ENCODE results near the gene PYDC2. TPM values are rescaled to one million over a fixed set of nuclear protein-coding genes. Genes with fewer than 3 reads are reported as not detected.

Gene PYDC2
- total RNA-seq, result not detected
- not detected for polyA plus RNA-seq

- no peaks in the 10 kb centered on the region for H3K4me1 ChIP-seq
- no peak for ATAC-seq
- no peaks in the 10 kb centered on the region for H3K36me3 ChIP-seq
- intact Hi-C loops (cut with DNase I), result no loop called here
- DNase-seq, result no peak
- FAIRE-seq, result no peak
- H3K27ac ChIP-seq, result no peak within 1 kb of the TSS
- no peaks in the 10 kb centered on the region for H3K9me3 ChIP-seq
- no peak within 1 kb of the TSS for H3K4me3 ChIP-seq
- TF ChIP-seq CTCF (IDR thresholded peaks at IDR 0.05), result no peak
- H3K27me3 ChIP-seq, result no peaks in the 10 kb centered on the region
- 53 to 59% methylated on average over 3 of the region's 3 CpGs for WGBS, 2 donors
These were observed at the start of gene PYDC2 for GRCh38 chr3:191461113-191461595. PYDC2 (plus strand) TSS chr3:191461163; CDS start chr3:191461163, 0 bp downstream.

- DNase-seq (no peak), FAIRE-seq (no peak), ATAC-seq (no peak)
- H3K4me3 ChIP-seq, result no peak overlapping the region
- H3K9me3 ChIP-seq, result peaks cover 0 to 4% (median 0%) of the 10 kb centered on the region in 4 donors
- TF ChIP-seq CTCF (IDR thresholded peaks at IDR 0.05), result no peak
- intact Hi-C loops (cut with DNase I), result loop anchor here in 1 of 3 donors (10.0 kb wide), 1 partner anchor 392 kb away; no protein-coding TSS in a partner anchor
- H3K27me3 ChIP-seq, result no peaks in the 10 kb centered on the region
- whole genome bisulfite sequencing, 2 donors, result 79 to 81% methylated on average over 1 of the region's 1 CpG
- H3K36me3 ChIP-seq, result no peaks in the 10 kb centered on the region
- no peaks in the 10 kb centered on the region for H3K4me1 ChIP-seq
- H3K27ac ChIP-seq, result no peak overlapping the region
These were observed 48.2 kb upstream of the PYDC2 start for GRCh38 chr3:191412759-191413158.

- Histone ChIP-seq H3K36me3 (no peaks in the 10 kb centered on the region), H3K9me3 (peaks cover 0 to 4% (median 0%) of the 10 kb centered on the region in 4 donors), H3K4me3 (no peak overlapping the region), H3K27ac (no peak overlapping the region), H3K27me3 (no peaks in the 10 kb centered on the region), H3K4me1 (no peaks in the 10 kb centered on the region)
- no peak for ATAC-seq
- no peak for TF ChIP-seq CTCF (IDR thresholded peaks at IDR 0.05)
- no peak for FAIRE-seq
- no peak for DNase-seq
- intact Hi-C loops (cut with DNase I), result loop anchor here in 1 of 3 donors (10.0 kb wide), 1 partner anchor 391 kb away; no protein-coding TSS in a partner anchor
- WGBS, 2 donors, result 6 to 8% methylated on average over 2 of the region's 2 CpGs
These were observed 46.7 kb upstream of the PYDC2 start for GRCh38 chr3:191414286-191414685.

GRCh38 chr3:191414732-191415131 is 46.2 kb upstream of the PYDC2 start:
- Histone ChIP-seq H3K36me3 (no peaks in the 10 kb centered on the region), H3K27ac (no peak overlapping the region), H3K4me3 (no peak overlapping the region), H3K4me1 (no peaks in the 10 kb centered on the region), H3K9me3 (peaks cover 0 to 4% (median 0%) of the 10 kb centered on the region in 4 donors), H3K27me3 (no peaks in the 10 kb centered on the region)
- intact Hi-C loops (cut with DNase I), result loop anchor here in 1 of 3 donors (10.0 kb wide), 1 partner anchor 390 kb away; no protein-coding TSS in a partner anchor
- no peak for DNase-seq
- WGBS, 2 donors, result 72 to 79% methylated on average over 1 of the region's 1 CpG
- no peak for TF ChIP-seq CTCF (IDR thresholded peaks at IDR 0.05)
- no peak for FAIRE-seq
- ATAC-seq, result no peak

- intact Hi-C loops (cut with DNase I), result loop anchor here in 1 of 3 donors (10.0 kb wide), 1 partner anchor 389 kb away; no protein-coding TSS in a partner anchor
- Histone ChIP-seq H3K4me3 (no peak overlapping the region), H3K9me3 (no peaks in the 10 kb centered on the region), H3K27ac (no peak overlapping the region), H3K27me3 (no peaks in the 10 kb centered on the region), H3K36me3 (no peaks in the 10 kb centered on the region), H3K4me1 (no peaks in the 10 kb centered on the region)
- no peak for ATAC-seq
- TF ChIP-seq CTCF (IDR thresholded peaks at IDR 0.05), result no peak
- DNase-seq, result no peak
- no peak for FAIRE-seq
- WGBS, 2 donors, result 77 to 88% methylated on average over 9 of the region's 9 CpGs
These were observed 45.4 kb upstream of the PYDC2 start for GRCh38 chr3:191415566-191415965.

All from pancreas (tissue), 10 donors.